Osteoblast (primary cell): ENCODE measurements around the gene CPXM2. TPM values are rescaled to one million over a fixed set of nuclear protein-coding genes. Genes with fewer than 3 reads are reported as not detected.

Experiments used
- DNase-seq: peaks from one replicate; pipeline ENCODE4 v3.0.0; 2011; ENCODE audit warnings: low spot score, mixed read lengths; ENCODE audit not compliant: insufficient read length; ENCODE audit errors: missing footprints
- H2AFZ ChIP-seq: 2 replicates; pipeline ENCODE4 v1.6.0; 2011; ENCODE audit warnings: mild to moderate bottlenecking, low read length
- H3K27ac ChIP-seq: 2 replicates; pipeline ENCODE4 v1.5.1; 2011; ENCODE audit warnings: mild to moderate bottlenecking, low read depth, low read length, moderate library complexity
- H3K27me3 ChIP-seq: 2 replicates; pipeline ENCODE4 v1.6.0; 2012; ENCODE audit warnings: mild to moderate bottlenecking, control low read depth, inconsistent platforms, low read length, moderate library complexity; ENCODE audit not compliant: insufficient read depth
- H3K36me3 ChIP-seq: 2 replicates; pipeline ENCODE4 v1.5.1; 2011; ENCODE audit warnings: mild to moderate bottlenecking, low read length, control low read depth, moderate library complexity; ENCODE audit not compliant: insufficient read depth
- H3K4me1 ChIP-seq: 2 replicates; pipeline ENCODE4 v1.5.1; 2011; ENCODE audit warnings: mild to moderate bottlenecking, low read length, control low read depth, moderate library complexity; ENCODE audit not compliant: insufficient read depth
- H3K4me2 ChIP-seq: 2 replicates; pipeline ENCODE4 v1.6.0; 2011; ENCODE audit warnings: mild to moderate bottlenecking, low read length; ENCODE audit not compliant: insufficient read depth
- H3K4me3 ChIP-seq: fragments of 200-600 bp; sonication (generic); 3 replicates; pipeline ENCODE4 v1.5.1; 2012; ENCODE audit warnings: mild to moderate bottlenecking, low read length, inconsistent platforms; ENCODE audit not compliant: insufficient read depth
- H3K79me2 ChIP-seq: 2 replicates; pipeline ENCODE4 v1.6.0; 2012; ENCODE audit warnings: mild to moderate bottlenecking, low read length, control low read depth, inconsistent platforms; ENCODE audit not compliant: insufficient read depth
- H3K9me3 ChIP-seq: 2 replicates; pipeline ENCODE4 v1.5.1; 2011; ENCODE audit warnings: low read depth, low read length, control low read depth
- H4K20me1 ChIP-seq: 2 replicates; pipeline ENCODE4 v1.6.0; 2012; ENCODE audit warnings: mild to moderate bottlenecking, low read length, control low read depth; ENCODE audit not compliant: insufficient read depth
- CTCF ChIP-seq: IDR thresholded peaks from 2 replicates; pipeline ENCODE4 v1.5.1; 2011; ENCODE audit warnings: mild to moderate bottlenecking, low read depth, low read length, moderate library complexity; ENCODE audit errors: extremely low read depth
- total RNA-seq: library from RNA; depleted of rRNA; stranded (reverse); fragments of >200 nt; gene quantifications from 2 replicates; pipeline ENCODE4 v1.2.3, GENCODE V29; 2012

CPXM2 gene
- total RNA-seq, 1 donor, result 0.36 TPM

- no peak for TF ChIP-seq CTCF
- H3K79me2 ChIP-seq, result no peaks in the 10 kb centered on the region
- H3K36me3 ChIP-seq, result no peaks in the 10 kb centered on the region
- no peak overlapping the region for H3K4me2 ChIP-seq
- H3K27me3 ChIP-seq, result no peaks in the 10 kb centered on the region
- H4K20me1 ChIP-seq, result no peaks in the 10 kb centered on the region
- no peaks in the 10 kb centered on the region for H3K4me1 ChIP-seq
- DNase-seq, result no peak
- H3K4me3 ChIP-seq, result no peak overlapping the region
- H3K9me3 ChIP-seq, result no peaks in the 10 kb centered on the region
- H2AFZ ChIP-seq, result no peak overlapping the region
- no peak overlapping the region for H3K27ac ChIP-seq
Observed at GRCh38 chr10:123795846-123796590, 95.6 kb downstream of the CPXM2 start.

GRCh38 chr10:123795196-123795780, 96.3 kb downstream of the CPXM2 start:
- TF ChIP-seq CTCF, result no peak
- H3K27me3 ChIP-seq, result no peaks in the 10 kb centered on the region
- H3K36me3 ChIP-seq, result no peaks in the 10 kb centered on the region
- H3K4me2 ChIP-seq, result no peak overlapping the region
- no peaks in the 10 kb centered on the region for H3K4me1 ChIP-seq
- no peak overlapping the region for H3K4me3 ChIP-seq
- H2AFZ ChIP-seq, result no peak overlapping the region
- no peaks in the 10 kb centered on the region for H3K9me3 ChIP-seq
- H3K27ac ChIP-seq, result no peak overlapping the region
- no peaks in the 10 kb centered on the region for H3K79me2 ChIP-seq
- no peaks in the 10 kb centered on the region for H4K20me1 ChIP-seq
- no peak for DNase-seq

- Histone ChIP-seq H4K20me1 (no peaks in the 10 kb centered on the region), H3K79me2 (no peaks in the 10 kb centered on the region)
Observed at GRCh38 chr10:123792248-123792978, 99.2 kb downstream of the CPXM2 start.

More at GRCh38 chr10:123792248-123792978, 99.2 kb downstream of the CPXM2 start:
- Histone ChIP-seq H3K27me3 (no peaks in the 10 kb centered on the region), H3K4me3 (no peak overlapping the region), H3K4me2 (no peak overlapping the region), H2AFZ (no peak overlapping the region), H3K4me1 (no peaks in the 10 kb centered on the region), H3K9me3 (no peaks in the 10 kb centered on the region), H3K36me3 (no peaks in the 10 kb centered on the region), H3K27ac (no peak overlapping the region)
- no peak for DNase-seq
- no peak for TF ChIP-seq CTCF
